Stimulated activated CD8-positive, alpha-beta memory T cell treated with anti-CD3 and anti-CD28 coated beads, Interleukin-12 subunit alpha, Interleukin-12 subunit beta, amount 100 ng/mL, for 4 hours (primary cell): ENCODE measurements around the gene PCDHGA5.
"Not testable (repeated sequence)": the region's sequence is repeated elsewhere in the genome, so short reads cannot be mapped to it uniquely, and the experiment has no call there.

Experiments used
- DNase-seq: peaks from one replicate; pipeline ENCODE4 v3.0.0-alpha.2; 2020; ENCODE audit warnings: low read depth

Gene PCDHGA5

DNA sequence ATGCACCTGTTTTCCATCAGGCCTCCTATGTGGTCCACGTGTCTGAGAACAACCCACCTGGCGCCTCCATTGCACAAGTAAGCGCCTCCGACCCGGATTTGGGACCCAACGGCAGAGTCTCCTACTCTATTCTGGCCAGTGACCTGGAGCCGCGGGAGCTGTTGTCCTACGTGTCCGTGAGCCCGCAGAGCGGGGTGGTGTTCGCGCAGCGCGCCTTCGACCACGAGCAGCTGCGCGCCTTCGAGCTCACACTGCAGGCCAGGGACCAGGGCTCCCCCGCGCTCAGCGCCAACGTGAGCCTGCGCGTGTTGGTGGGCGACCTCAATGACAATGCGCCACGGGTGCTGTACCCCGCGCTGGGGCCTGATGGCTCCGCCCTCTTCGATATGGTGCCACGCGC is 12.4 kb upstream of the PCDHGA5 start:
- DNase-seq = no peak

DNA sequence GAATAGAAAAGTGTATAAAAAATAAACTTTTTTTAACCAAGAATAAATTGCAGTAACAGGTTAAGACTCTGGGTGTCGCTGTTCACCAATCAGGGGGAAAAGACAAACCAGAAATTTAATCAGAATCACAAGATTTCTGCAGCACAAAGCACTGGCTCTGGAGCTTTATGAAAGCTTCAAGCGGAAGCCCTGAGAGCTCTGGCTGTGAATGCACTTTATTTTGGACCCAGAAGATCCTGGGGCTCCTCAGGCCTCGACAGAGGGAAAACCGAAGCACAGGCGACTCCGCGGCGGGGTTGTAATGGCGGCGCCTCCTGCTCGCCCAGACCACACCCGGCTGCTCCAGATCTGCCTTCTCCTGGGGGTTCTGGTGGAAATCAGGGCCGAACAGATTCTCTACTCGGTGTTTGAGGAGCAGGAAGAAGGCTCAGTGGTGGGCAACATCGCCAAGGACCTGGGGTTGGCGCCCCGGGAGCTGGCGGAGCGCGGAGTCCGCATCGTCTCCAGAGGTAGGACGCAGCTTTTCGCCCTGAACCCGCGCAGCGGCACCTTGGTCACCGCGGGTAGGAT is 9.0 kb upstream of the PCDHGA5 start, which contains the start of gene PCDHGA4:
Gene PCDHGA4, plus strand, starts transcription at position 122 of the 570 bp plus-strand sequence. Its CDS starts 87 bp downstream, at position 209.
- DNase-seq = no peak

- DNase-seq = no peak
Observed at GRCh38 chr5:141355641-141356040, 8.3 kb upstream of the PCDHGA5 start.

DNA sequence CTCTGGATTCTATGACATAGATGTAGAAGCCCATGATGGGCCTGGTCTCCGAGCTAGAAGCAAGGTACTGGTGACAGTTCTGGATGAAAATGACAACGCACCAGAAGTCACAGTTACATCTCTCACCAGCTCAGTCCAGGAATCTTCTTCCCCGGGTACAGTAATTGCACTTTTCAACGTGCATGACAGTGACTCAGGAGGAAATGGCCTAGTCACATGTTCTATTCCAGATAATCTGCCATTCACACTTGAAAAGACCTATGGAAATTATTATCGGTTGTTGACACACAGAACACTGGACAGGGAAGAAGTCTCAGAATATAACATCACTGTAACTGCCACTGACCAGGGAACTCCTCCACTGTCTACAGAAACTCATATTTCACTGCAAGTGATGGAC is 7.8 kb upstream of the PCDHGA5 start:
- DNase-seq = no peak

DNA sequence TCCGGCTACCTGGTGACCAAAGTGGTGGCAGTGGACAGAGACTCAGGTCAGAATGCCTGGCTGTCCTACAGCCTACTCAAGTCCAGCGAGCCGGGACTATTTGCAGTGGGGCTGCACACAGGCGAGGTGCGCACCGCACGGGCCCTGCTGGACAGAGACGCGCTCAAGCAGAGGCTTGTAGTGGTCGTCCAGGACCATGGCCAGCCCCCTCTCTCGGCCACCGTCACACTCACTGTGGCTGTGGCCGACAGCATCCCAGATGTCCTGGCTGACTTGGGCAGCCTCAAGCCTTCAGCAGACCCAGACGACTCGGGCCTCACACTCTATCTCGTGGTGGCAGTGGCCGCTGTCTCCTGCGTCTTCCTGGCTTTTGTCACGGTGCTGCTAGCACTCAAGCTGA is 7.0 kb upstream of the PCDHGA5 start:
- no peak for DNase-seq

- DNase-seq = no peak
Observed at GRCh38 chr5:141359790-141360426, 4.1 kb upstream of the PCDHGA5 start, which contains the start of gene PCDHGB2. TSS of gene PCDHGB2 (plus strand) at chr5:141359994. CDS start at chr5:141360136, 142 bp downstream.

DNA sequence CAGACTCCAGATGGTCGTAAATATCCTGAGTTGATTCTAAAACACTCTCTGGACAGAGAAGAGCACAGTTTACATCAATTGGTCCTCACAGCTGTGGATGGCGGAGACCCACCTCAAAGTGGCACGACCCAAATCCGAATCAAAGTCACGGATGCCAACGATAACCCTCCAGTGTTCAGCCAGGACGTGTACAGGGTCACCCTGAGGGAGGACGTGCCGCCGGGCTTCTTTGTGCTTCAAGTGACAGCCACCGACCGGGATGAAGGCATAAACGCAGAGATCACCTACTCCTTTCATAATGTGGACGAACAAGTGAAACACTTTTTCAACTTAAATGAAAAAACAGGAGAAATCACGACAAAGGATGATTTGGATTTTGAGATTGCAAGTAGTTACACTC is 3.3 kb upstream of the PCDHGA5 start:
- no peak for DNase-seq

- no peak for DNase-seq
Observed at GRCh38 chr5:141362719-141363118, 1.2 kb upstream of the PCDHGA5 start.

DNA sequence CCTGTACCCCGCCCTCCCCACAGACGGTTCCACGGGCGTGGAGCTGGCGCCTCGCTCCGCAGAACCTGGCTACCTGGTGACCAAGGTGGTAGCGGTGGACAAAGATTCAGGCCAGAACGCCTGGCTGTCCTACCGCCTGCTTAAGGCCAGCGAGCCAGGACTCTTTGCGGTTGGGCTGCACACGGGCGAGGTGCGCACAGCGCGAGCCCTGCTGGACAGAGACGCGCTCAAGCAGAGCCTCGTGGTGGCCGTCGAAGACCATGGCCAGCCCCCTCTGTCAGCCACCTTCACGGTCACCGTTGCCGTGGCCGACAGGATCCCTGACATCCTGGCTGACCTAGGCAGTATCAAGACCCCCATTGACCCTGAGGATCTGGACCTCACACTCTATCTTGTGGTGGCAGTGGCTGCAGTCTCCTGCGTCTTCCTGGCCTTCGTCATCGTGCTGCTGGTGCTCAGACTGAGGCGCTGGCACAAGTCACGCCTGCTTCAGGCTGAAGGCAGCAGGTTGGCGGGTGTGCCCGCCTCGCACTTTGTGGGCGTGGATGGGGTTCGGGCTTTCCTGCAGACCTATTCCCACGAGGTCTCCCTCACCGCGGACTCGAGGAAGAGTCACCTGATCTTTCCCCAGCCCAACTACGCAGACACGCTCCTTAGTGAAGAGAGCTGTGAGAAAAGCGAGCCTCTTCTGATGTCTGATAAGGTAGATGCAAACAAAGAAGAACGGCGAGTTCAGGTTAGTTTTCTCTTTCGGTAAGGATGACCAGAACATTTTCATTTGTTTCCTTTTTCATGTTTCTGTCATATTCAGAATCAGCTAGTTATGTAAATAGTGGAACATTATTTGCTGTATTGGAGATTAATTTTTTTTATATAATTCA is 2.3 kb downstream of the PCDHGA5 start:
- DNase-seq = no peak

GRCh38 chr5:141369994-141370848 is 6.3 kb downstream of the PCDHGA5 start, which contains the start of gene PCDHGB3:
TSS of gene PCDHGB3 (plus strand) at chr5:141370242. CDS start at chr5:141370395, 153 bp downstream.
- DNase-seq = no peak

DNA sequence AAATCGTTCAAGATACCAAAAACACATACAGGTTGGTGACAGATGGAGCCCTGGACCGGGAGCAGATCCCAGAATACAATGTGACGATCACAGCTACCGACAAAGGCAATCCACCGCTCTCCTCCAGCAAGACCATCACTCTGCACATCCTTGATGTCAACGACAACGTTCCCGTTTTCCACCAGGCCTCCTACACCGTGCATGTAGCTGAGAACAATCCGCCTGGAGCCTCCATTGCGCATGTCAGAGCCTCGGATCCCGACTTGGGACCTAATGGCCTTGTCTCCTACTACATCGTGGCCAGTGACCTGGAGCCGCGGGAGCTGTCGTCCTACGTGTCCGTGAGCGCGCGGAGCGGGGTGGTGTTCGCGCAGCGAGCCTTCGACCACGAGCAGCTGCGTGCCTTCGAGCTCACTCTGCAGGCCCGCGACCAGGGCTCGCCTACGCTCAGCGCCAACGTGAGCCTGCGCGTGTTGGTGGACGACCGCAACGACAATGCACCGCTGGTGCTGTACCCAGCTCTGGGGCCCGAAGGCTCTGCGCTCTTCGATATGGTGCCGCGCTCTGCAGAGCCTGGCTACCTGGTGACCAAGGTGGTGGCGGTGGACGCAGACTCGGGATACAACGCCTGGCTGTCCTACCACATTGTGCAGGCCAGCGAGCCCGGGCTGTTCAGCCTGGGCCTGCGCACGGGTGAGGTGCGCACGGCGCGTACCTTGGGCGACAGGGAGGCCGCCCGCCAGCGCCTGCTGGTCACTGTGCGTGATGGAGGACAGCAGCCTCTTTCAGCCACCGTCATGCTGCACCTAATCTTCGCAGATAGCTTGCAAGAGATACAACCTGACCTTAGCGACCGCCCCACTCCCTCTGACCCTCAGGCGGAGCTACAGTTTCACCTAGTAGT is 7.9 kb downstream of the PCDHGA5 start:
- DNase-seq = no peak

DNA sequence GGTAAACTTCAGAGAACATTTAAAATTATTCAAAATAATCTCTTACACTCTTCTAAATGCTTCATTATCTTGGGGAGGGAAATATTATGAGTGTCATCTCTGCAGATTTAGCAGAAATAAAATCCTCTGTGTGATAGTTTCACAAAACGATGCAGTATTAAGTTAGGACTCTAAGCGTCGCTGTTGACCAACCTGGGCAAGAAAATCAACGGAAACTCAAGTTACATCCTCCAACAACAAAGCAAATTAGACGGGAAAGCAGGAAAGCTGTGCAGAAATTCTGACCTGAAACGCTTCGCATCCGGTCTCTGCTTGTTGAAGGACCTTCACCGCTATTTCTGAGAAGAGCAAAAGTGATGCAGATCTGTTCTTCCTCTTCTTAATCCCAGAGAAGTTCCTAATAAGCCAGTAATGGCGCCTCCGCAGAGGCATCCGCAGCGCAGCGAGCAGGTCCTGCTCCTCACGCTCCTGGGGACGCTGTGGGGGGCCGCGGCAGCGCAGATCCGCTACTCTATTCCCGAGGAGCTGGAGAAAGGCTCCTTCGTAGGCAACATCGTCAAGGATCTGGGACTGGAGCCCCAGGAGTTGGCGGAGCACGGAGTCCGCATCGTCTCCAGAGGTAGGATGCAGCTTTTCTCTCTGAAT is 9.8 kb downstream of the PCDHGA5 start, which contains the start of gene PCDHGA6:
Gene PCDHGA6, plus strand, starts transcription at position 219 of the 645 bp plus-strand sequence. Its CDS starts 193 bp downstream, at position 412.
- no peak for DNase-seq

- no peak for DNase-seq
Observed at GRCh38 chr5:141374627-141375026, 10.7 kb downstream of the PCDHGA5 start.

- not testable (repeated sequence) for DNase-seq
Observed at GRCh38 chr5:141375444-141376155, 11.6 kb downstream of the PCDHGA5 start.

- no peak for DNase-seq
Observed at GRCh38 chr5:141382469-141383294, 18.7 kb downstream of the PCDHGA5 start, which contains the start of gene PCDHGA7. TSS of gene PCDHGA7 (plus strand) at chr5:141382742. CDS start at chr5:141382900, 158 bp downstream.

GRCh38 chr5:141383345-141383744 is 19.4 kb downstream of the PCDHGA5 start:
- no peak for DNase-seq

DNA sequence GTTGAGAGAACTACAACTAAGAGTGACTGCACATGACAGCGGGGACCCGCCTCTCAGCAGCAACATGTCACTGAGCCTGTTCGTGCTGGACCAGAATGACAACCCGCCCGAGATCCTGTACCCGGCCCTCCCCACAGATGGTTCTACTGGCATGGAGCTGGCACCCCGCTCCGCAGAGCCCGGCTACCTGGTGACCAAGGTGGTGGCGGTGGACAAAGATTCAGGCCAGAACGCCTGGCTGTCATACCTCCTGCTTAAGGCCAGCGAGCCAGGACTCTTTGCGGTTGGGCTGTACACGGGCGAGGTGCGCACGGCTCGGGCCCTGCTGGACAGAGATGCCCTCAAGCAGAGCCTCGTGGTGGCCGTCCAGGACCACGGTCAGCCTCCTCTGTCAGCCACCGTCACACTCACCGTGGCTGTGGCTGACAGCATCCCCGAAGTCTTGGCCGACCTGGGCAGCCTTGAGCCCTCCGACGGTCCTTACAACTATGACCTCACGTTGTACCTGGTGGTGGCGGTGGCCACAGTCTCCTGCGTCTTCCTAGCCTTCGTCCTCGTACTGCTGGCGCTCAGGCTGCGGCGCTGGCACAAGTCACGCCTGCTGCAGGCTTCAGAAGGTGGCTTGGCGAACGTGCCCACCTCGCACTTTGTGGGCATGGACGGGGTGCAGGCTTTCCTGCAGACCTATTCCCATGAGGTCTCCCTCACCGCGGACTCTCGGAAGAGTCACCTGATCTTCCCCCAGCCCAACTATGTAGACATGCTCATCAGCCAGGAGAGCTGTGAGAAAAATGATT is 20.7 kb downstream of the PCDHGA5 start:
- DNase-seq = no peak
